Chondrocyte (in vitro differentiated cells): ENCODE data around the gene NUDT4. TPM values are rescaled to one million over a fixed set of nuclear protein-coding genes. Genes with fewer than 3 reads are reported as not detected.
"Not testable (repeated sequence)": the region's sequence is repeated elsewhere in the genome, so short reads cannot be mapped to it uniquely, and the experiment has no call there.

Source experiments
- DNase-seq: peaks from one replicate; pipeline ENCODE4 v3.0.0; 2021; ENCODE audit warnings: mixed read lengths, low spot score
- H3K27ac Mint-ChIP-seq: one replicate; pipeline ENCODE4 v1.8.0; 2021; ENCODE audit warnings: mild to moderate bottlenecking, moderate library complexity, mixed read lengths; ENCODE audit not compliant: unreplicated experiment
- H3K27me3 Mint-ChIP-seq: 2 replicates; pipeline ENCODE4 v1.8.0; 2021; ENCODE audit warnings: low read depth, mixed read lengths
- H3K36me3 Mint-ChIP-seq: 2 replicates; pipeline ENCODE4 v1.8.0; 2021; ENCODE audit warnings: low read depth, mixed read lengths
- H3K4me1 Mint-ChIP-seq: 2 replicates; pipeline ENCODE4 v1.8.0; 2021; ENCODE audit warnings: low read depth, mild to moderate bottlenecking, mixed read lengths
- H3K4me3 Mint-ChIP-seq: one replicate; pipeline ENCODE4 v1.8.0; 2021; ENCODE audit warnings: mild to moderate bottlenecking, moderate library complexity, mixed read lengths; ENCODE audit not compliant: unreplicated experiment
- H3K9me3 Mint-ChIP-seq: 2 replicates; pipeline ENCODE4 v1.8.0; 2021; ENCODE audit warnings: low read depth, mixed read lengths
- total RNA-seq: library from RNA; stranded (reverse); gene quantifications from 3 replicates; pipeline ENCODE4 v1.2.1, GENCODE V29; 2021
- TF ChIP-seq, protein P1 (sequence below): fragments of 200-600 bp; sonication (generic); IDR thresholded peaks from 2 replicates; pipeline ENCODE4 v1.5.0; 2021; ENCODE audit warnings: antibody characterized with exemption, mild to moderate bottlenecking, moderate library complexity

NUDT4 gene
- total RNA-seq, 1 donor from 2014 or later = 69.0 TPM

DNA sequence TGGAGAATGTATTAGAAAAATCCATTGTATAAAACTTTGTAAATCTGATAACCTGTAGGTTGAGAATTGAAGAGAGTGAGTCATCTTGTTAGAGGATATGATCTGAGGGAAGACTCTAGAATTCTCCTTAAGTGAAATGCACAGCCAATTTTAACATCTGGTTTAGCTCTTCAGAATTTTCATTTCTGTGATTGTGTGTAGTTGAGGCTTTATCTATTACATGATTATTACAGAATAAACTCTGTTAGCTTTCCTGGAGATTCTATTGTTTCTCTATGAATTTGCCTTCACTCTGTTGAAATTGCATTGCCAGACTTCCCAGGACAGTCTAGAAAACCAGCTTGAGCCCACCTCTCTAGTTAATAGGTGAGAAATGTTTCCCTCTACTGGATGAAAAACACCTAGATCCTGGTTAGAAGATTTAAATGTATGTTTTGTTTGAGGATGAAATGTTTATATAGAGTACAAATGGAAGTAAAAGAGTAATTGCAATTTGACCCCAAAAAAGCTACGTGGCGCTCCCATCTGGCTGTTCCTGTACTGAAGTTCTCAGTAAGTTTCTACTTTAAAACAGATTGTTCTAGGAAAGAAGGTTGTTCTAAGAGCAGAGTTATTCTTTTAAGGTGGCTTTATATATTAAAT, 2.9 kb downstream of the NUDT4 start:
- peak overlapping the region; percentile 100 for H3K4me3 Mint-ChIP-seq
- no peaks in the 10 kb centered on the region for H3K36me3 Mint-ChIP-seq
- H3K9me3 Mint-ChIP-seq = no peaks in the 10 kb centered on the region
- H3K27ac Mint-ChIP-seq = peak overlapping the region; percentile 100
- peaks cover 57% of the 10 kb centered on the region for H3K4me1 Mint-ChIP-seq
- no peaks in the 10 kb centered on the region for H3K27me3 Mint-ChIP-seq
- TF ChIP-seq, protein P1, sequence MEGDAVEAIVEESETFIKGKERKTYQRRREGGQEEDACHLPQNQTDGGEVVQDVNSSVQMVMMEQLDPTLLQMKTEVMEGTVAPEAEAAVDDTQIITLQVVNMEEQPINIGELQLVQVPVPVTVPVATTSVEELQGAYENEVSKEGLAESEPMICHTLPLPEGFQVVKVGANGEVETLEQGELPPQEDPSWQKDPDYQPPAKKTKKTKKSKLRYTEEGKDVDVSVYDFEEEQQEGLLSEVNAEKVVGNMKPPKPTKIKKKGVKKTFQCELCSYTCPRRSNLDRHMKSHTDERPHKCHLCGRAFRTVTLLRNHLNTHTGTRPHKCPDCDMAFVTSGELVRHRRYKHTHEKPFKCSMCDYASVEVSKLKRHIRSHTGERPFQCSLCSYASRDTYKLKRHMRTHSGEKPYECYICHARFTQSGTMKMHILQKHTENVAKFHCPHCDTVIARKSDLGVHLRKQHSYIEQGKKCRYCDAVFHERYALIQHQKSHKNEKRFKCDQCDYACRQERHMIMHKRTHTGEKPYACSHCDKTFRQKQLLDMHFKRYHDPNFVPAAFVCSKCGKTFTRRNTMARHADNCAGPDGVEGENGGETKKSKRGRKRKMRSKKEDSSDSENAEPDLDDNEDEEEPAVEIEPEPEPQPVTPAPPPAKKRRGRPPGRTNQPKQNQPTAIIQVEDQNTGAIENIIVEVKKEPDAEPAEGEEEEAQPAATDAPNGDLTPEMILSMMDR = peak; percentile 82
- no peak for DNase-seq

DNA sequence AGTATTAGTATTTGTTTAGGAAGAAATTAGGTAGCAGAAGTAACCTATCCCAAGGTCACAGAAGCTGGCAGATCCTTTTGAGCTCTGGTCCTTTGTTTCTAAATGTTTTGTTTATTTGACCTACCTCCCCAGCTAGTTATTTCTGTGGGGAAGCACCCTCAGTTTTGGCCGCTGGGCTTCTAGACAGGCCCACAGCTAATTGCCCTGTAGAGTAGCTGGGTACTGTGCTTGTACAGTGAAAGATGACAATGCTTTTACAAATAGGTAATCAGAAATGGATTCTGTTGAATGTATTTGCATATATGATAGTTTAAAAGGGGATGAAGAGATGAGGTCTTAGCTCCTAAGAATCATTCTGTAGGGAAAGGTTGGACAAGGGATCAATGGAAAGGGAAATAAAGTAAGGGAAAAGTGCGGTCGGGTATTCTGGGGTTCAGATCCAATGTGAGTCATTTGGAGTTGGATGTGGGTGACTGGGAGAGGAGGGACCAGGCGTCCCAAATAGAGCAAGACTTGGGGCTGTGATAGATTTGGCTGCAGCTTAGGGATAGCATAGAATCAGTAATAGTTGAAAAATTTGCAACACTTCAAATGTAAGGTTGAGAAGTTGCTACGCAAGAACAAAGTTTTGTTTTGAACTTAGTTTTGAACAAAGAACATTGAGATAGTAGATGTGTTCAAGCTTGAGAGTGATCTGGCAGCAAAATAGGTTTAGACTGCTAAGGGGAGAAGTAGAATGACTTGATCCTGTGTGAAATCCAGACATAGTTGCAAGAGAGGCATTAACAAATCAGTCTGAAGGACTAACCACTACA, 3.6 kb downstream of the NUDT4 start:
- no peaks in the 10 kb centered on the region for H3K27me3 Mint-ChIP-seq
- H3K27ac Mint-ChIP-seq = peak overlapping the region; percentile 100
- TF ChIP-seq, protein P1 = no peak
- no peak for DNase-seq
- H3K4me1 Mint-ChIP-seq = peaks cover 55% of the 10 kb centered on the region
- no peaks in the 10 kb centered on the region for H3K36me3 Mint-ChIP-seq
- H3K9me3 Mint-ChIP-seq = no peaks in the 10 kb centered on the region
- peak overlapping the region; percentile 100 for H3K4me3 Mint-ChIP-seq

DNA sequence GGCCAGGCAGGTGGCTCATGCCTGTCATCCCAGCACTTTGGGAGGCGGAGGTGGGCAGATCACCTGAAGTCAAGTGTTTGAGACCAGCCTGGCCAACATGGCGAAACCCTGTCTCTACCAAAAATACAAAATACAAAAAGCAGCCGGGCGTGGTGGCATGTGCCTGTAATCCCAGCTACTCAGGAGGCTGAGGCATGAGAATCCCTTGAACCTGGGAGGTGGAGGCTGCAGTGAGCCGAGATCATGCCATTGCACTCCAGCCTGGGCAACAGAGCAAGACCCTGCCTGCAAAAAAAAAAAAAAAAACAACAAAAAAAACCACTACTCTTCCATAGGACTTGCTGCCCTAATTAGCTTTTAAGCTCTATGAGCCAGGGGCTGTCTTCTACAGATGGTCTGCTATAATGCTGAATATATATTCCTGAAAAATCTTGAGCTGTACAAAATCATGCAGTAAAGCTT, 4.3 kb downstream of the NUDT4 start:
- not testable (repeated sequence) for H3K9me3 Mint-ChIP-seq, H3K36me3 Mint-ChIP-seq, DNase-seq, H3K27me3 Mint-ChIP-seq
- H3K27ac Mint-ChIP-seq = peak overlapping the region; percentile 100
- peaks cover 50% of the 10 kb centered on the region for H3K4me1 Mint-ChIP-seq
- H3K4me3 Mint-ChIP-seq = peak overlapping the region; percentile 100

DNA sequence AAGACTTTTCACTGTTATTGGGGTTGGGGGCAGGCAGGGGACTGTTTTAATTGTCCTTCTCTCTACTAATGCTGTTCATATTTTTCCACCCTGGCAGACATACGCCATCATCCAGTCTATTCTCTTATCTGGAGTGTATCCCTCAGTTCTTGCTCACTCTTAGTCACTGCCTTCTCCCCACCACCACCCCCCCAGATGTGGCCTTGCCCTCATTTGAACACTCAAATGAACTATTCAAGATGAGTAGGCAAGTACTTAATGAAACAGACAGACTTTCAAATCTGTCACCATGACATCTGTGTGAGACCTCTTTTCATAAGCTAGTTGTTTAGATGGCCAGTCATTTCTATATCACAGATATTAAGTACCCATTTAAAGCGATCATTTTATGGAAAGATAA, 10.1 kb downstream of the NUDT4 start:
- Mint-ChIP-seq H3K27me3 (no peaks in the 10 kb centered on the region), H3K4me1 (peaks cover 40% of the 10 kb centered on the region), H3K27ac (peak overlapping the region; percentile 46), H3K4me3 (no peak overlapping the region), H3K36me3 (no peaks in the 10 kb centered on the region), H3K9me3 (no peaks in the 10 kb centered on the region)
- DNase-seq = no peak
- TF ChIP-seq, protein P1 = no peak

DNA sequence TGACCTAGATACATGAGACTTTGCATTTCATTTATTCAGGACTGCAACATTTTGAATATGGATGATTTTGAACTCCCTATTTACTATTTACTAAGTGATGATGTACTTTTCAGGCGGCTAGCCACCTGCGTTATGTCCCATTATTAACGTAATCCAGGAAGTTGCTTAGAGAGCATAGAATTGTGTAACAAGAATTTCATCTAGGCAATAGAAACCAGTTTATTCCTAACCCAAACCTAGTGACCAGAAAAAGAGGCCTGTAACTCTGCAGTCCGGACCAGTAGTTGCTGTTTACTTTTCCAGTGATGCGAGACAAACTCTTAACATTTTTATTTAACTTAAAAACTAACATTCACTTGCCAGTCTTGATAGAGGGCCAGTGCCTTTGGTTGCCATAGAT, 12.3 kb downstream of the NUDT4 start:
- no peak overlapping the region for H3K4me3 Mint-ChIP-seq
- no peaks in the 10 kb centered on the region for H3K27me3 Mint-ChIP-seq
- H3K9me3 Mint-ChIP-seq = no peaks in the 10 kb centered on the region
- no peak for DNase-seq
- TF ChIP-seq, protein P1 = no peak
- peaks cover 39% of the 10 kb centered on the region for H3K4me1 Mint-ChIP-seq
- H3K27ac Mint-ChIP-seq = no peak overlapping the region
- H3K36me3 Mint-ChIP-seq = no peaks in the 10 kb centered on the region
